GM19035 (cell line): ENCODE measurements around the gene TRAPPC5.

Source experiments
- ATAC-seq: cut with Tn5 transposase; IDR thresholded peaks from one replicate; pipeline ENCODE4 v1.9.1; 2021; ENCODE audit not compliant: unreplicated experiment

Gene TRAPPC5

GRCh38 chr19:7730286-7731217 is 49.9 kb downstream of the TRAPPC5 start:
- ATAC-seq = no peak

- ATAC-seq = no peak
These were observed 50.6 kb downstream of the TRAPPC5 start for GRCh38 chr19:7731218-7731595.

- ATAC-seq = no peak
These were observed 51.0 kb downstream of the TRAPPC5 start for GRCh38 chr19:7731615-7732014.

- ATAC-seq = no peak
These were observed 51.4 kb downstream of the TRAPPC5 start, which contains the start of gene CLEC4G for GRCh38 chr19:7732045-7732444. TSS of gene CLEC4G (minus strand) at chr19:7732110. CDS start at chr19:7732102, 8 bp downstream.

DNA sequence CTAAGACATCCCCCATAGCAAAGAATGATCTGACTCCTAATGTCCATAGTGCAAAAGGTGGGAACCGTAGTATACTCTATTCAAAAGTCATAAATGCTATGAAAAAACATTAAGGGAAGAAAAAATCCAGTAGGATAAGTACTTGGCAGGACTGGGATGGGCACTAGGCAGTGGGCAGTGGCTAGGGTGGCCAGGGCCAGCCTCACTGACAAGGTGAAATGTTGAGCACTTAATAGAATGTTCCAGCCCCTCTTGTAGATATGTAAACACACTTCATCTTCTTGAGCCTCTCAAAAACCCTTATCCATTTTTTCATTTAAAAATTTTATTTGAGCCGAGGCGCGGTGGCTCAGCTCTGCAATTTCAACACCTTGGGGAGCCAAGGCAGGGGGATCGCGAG is 52.7 kb downstream of the TRAPPC5 start:
- no peak for ATAC-seq

- ATAC-seq = no peak
These were observed 53.9 kb downstream of the TRAPPC5 start for GRCh38 chr19:7734220-7735203.

- no peak for ATAC-seq
These were observed 55.5 kb downstream of the TRAPPC5 start for GRCh38 chr19:7736148-7736547.

GRCh38 chr19:7737215-7737614 is 56.6 kb downstream of the TRAPPC5 start:
- ATAC-seq = no peak
